H1 (cell line): ENCODE data around the gene TBPL2. TPM values are rescaled to one million over a fixed set of nuclear protein-coding genes. Genes with fewer than 3 reads are reported as not detected.

ENCODE experiments used
- HDAC2 ChIP-seq, 2 experiments: fragments of 300-600 bp in 1 of 2; sonication (generic) in 1 of 2; IDR thresholded peaks; 2 replicates each; pipeline ENCODE4 v1.6.1; 2011 to 2012; ENCODE audit warnings: low read depth in 2 of 2, low read length in 2 of 2, mild to moderate bottlenecking in 2 of 2, moderate library complexity in 2 of 2, borderline replicate concordance in 1 of 2, inconsistent platforms in 1 of 2
- SAP30 ChIP-seq: fragments of 300-600 bp; sonication (generic); IDR thresholded peaks from 2 replicates; pipeline ENCODE4 v1.7.1; 2012; ENCODE audit warnings: low read length, moderate library complexity, mild to moderate bottlenecking, inconsistent platforms; ENCODE audit not compliant: insufficient read depth, insufficient replicate concordance
- polyA plus RNA-seq, 7 experiments: library from polyadenylated mRNA; depleted of rRNA in 3 of 7; stranded (reverse) in 5 of 7; unstranded in 2 of 7; fragments of >200 nt in 5 of 7; fragments of 200-250 nt in 2 of 7; gene quantifications; 1 replicate in 5 of 7; 2 replicates in 1 of 7; 4 replicates in 1 of 7; pipeline versions ENCODE4 v1.2.1 to v1.2.3, GENCODE V29; 2011 to 2013; ENCODE audit warnings: missing spikeins in 2 of 7, mixed read lengths in 2 of 7
- total RNA-seq: library from RNA; stranded (reverse); fragmentation: NEBNext Ultra II Directional; extraction: Animal tissue kit (Norgen Biotek cat#: 25700); gene quantifications from 2 replicates; pipeline ENCODE4 v1.2.1, GENCODE V29; 2021

Gene TBPL2
- total and polyA plus RNA-seq, 2 of the 8 experiments (the other 6 are each of a cell fraction or from before 2014, with no cell fraction given): 0.03 TPM; not detected in 1

GRCh38 chr14:55373784-55374705, 66.4 kb downstream of the TBPL2 start (continued):
- TF ChIP-seq HDAC2 (IDR thresholded peaks at IDR 0.05; ENCODE audit: borderline replicate concordance in 1 of 2, low read depth in 2 of 2, low read length in 2 of 2): no peak
- TF ChIP-seq SAP30: no peak
